Transverse colon (tissue), 4 donors: ENCODE measurements around the gene PIGA.

Experiments
- CTCF ChIP-seq, 5 experiments: fragments of 200-600 bp in 3 of 5; fragments of 450-650 bp in 2 of 5; sonication (generic) in 3 of 5; IDR thresholded peaks; 1 replicate in 2 of 5; 2 replicates in 3 of 5; pipeline ENCODE4 v1.5.1; 2016 to 2017; ENCODE audit warnings: antibody characterized with exemption in 5 of 5, inconsistent platforms in 3 of 5, mild to moderate bottlenecking in 2 of 5, moderate library complexity in 1 of 5
- EP300 ChIP-seq: sonication (generic); formaldehyde crosslinking; IDR thresholded peaks from one replicate; pipeline ENCODE4 v1.6.1; 2017; ENCODE audit warnings: antibody characterized with exemption, low read depth
- POLR2A ChIP-seq: fragments of 450-650 bp; IDR thresholded peaks from one replicate; pipeline ENCODE4 v1.6.1; 2016; ENCODE audit warnings: antibody characterized with exemption, mild to moderate bottlenecking, moderate library complexity
- POLR2AphosphoS5 ChIP-seq, 3 donors: sonication (generic); formaldehyde crosslinking; IDR thresholded peaks; one replicate each; pipeline ENCODE4 v1.6.1; 2016; ENCODE audit warnings: antibody characterized with exemption in 3 of 3

- TF ChIP-seq CTCF (IDR thresholded peaks at IDR 0.05): no peak
- no peak for TF ChIP-seq EP300
- TF ChIP-seq POLR2A: no peak
- no peak for TF ChIP-seq POLR2AphosphoS5 (IDR thresholded peaks at IDR 0.05)
Measured at GRCh38 chrX:15311119-15311518, 24.2 kb downstream of the PIGA start.
